OCI-LY7 (cell line): ENCODE results near the gene UBE4B. TPM values are rescaled to one million over a fixed set of nuclear protein-coding genes. Genes with fewer than 3 reads are reported as not detected.

Experiments
- BruUV-seq: library from RNA; stranded (reverse); fragments of 400-500 nt; replicated peaks from 2 replicates; lab custom pipeline; 2021; lab: Mats Ljungman, UMichigan
- CTCF ChIA-PET: fragments of 300-600 bp; sonication (Branson Sonifier 250); formaldehyde crosslinking; loops from one replicate; lab custom pipeline; 2022; ENCODE audit warnings: antibody characterized with exemption; ENCODE audit not compliant: unreplicated experiment; lab: Charles Lee
- POLR2A ChIA-PET: fragments of 300-600 bp; sonication (Branson Sonifier 250); formaldehyde crosslinking; loops from one replicate; lab custom pipeline; 2022; ENCODE audit warnings: antibody characterized with exemption; lab: Charles Lee
- DNase-seq: peaks from one replicate; pipeline ENCODE4 v3.0.0-alpha.2; 2015; ENCODE audit warnings: low spot score
- H2AFZ ChIP-seq: fragments of 200-600 bp; sonication (generic), shearing (Covaris generic); 2 replicates; pipeline ENCODE4 v1.6.1; 2014; ENCODE audit warnings: mild to moderate bottlenecking, antibody characterized with exemption, low read length, moderate library complexity
- H3K27ac ChIP-seq: fragments of 200-600 bp; sonication (generic); 2 replicates; pipeline ENCODE4 v1.5.1; 2014; ENCODE audit warnings: mixed run types, low read depth, mild to moderate bottlenecking, moderate library complexity, low read length, inconsistent platforms; ENCODE audit not compliant: poor library complexity, severe bottlenecking
- H3K36me3 ChIP-seq: fragments of 200-600 bp; sonication (generic); 2 replicates; pipeline ENCODE4 v1.6.1; 2014; ENCODE audit warnings: mild to moderate bottlenecking, antibody characterized with exemption, low read length, moderate library complexity, mixed read lengths; ENCODE audit not compliant: insufficient read depth
- H3K4me1 ChIP-seq: fragments of 200-600 bp; sonication (generic); 2 replicates; pipeline ENCODE4 v1.5.1; 2014; ENCODE audit warnings: mild to moderate bottlenecking, low read length; ENCODE audit not compliant: insufficient read depth, poor library complexity, severe bottlenecking
- H3K4me2 ChIP-seq: fragments of 200-600 bp; sonication (generic); 2 replicates; pipeline ENCODE4 v1.6.1; 2014; ENCODE audit warnings: mild to moderate bottlenecking, low read length
- H3K4me3 ChIP-seq: fragments of 200-600 bp; sonication (generic); 2 replicates; pipeline ENCODE4 v1.5.1; 2014; ENCODE audit warnings: mild to moderate bottlenecking, low read depth, low read length; ENCODE audit not compliant: poor library complexity, severe bottlenecking
- H3K79me2 ChIP-seq: fragments of 200-600 bp; sonication (generic); 2 replicates; pipeline ENCODE4 v1.6.1; 2016; ENCODE audit warnings: low read depth, mild to moderate bottlenecking, low read length, moderate library complexity, mixed read lengths; ENCODE audit not compliant: insufficient read depth
- H3K9me2 ChIP-seq: fragments of 200-600 bp; sonication (generic); 2 replicates; pipeline ENCODE4 v1.6.1; 2016; ENCODE audit warnings: mild to moderate bottlenecking, low read length, mixed read lengths; ENCODE audit not compliant: insufficient read depth
- H3K9me3 ChIP-seq: fragments of 200-600 bp; sonication (generic); 2 replicates; pipeline ENCODE4 v1.6.1; 2014; ENCODE audit warnings: mild to moderate bottlenecking, mixed run types, low read length, mixed read lengths
- H4K20me1 ChIP-seq: fragments of 200-600 bp; sonication (generic); 2 replicates; pipeline ENCODE4 v1.6.1; 2014; ENCODE audit warnings: mild to moderate bottlenecking, antibody characterized with exemption, low read length, moderate library complexity, mixed read lengths; ENCODE audit not compliant: insufficient read depth
- CTCF ChIP-seq: fragments of 200-600 bp; sonication (generic); conservative IDR thresholded peaks from 2 replicates; pipeline ENCODE4 v1.5.1; 2014; ENCODE audit warnings: mild to moderate bottlenecking, antibody characterized with exemption, low read length, moderate library complexity, mixed read lengths
- EZH2phosphoT487 ChIP-seq: fragments of 200-600 bp; sonication (generic); IDR thresholded peaks from 2 replicates; pipeline ENCODE4 v1.6.1; 2018; ENCODE audit warnings: low read depth, borderline replicate concordance, mild to moderate bottlenecking, mixed run types, antibody characterized with exemption, low read length, moderate library complexity, mixed read lengths
- intact Hi-C: fragments of 100-400 bp; cut with micrococcal nuclease; formaldehyde crosslinking; loops from one replicate; pipeline ENCODE4 v1.10.0; 2022; ENCODE audit not compliant: unreplicated experiment
- total RNA-seq, 2 experiments: library from RNA; depleted of rRNA in 1 of 2; stranded (reverse); fragments of >200 nt in 1 of 2; shearing (Covaris generic) in 1 of 2; gene quantifications; 2 replicates each; pipeline ENCODE4 v1.2.3, GENCODE V29; 2014 to 2022

Gene UBE4B
- total RNA-seq, 2 experiments from 2014 or later = 21.5 to 40.7 TPM

- Histone ChIP-seq H4K20me1 (peaks cover 10% of the 10 kb centered on the region; the same call in 1 of the 2 replicates), H3K4me2 (peak overlapping the region; percentile 91), H3K4me3 (peak overlapping the region; percentile 98), H3K36me3 (peaks cover 20% of the 10 kb centered on the region; the same call in 1 of the 2 replicates), H3K9me2 (no peaks in the 10 kb centered on the region), H2AFZ (peak overlapping the region; percentile 78), H3K4me1 (peaks cover 16% of the 10 kb centered on the region), H3K27ac (peak overlapping the region; percentile 80), H3K79me2 (peaks cover 39% of the 10 kb centered on the region), H3K9me3 (no peaks in the 10 kb centered on the region)
- peak; percentile 54 for DNase-seq
- CTCF ChIA-PET = interaction anchor here (1.0 kb wide), 1 partner anchor 83 kb away, joined by 7 read pairs; no protein-coding TSS in a partner anchor
- POLR2A ChIA-PET = no interaction called here
- no TSS peak for BruUV-seq
- no peak for TF ChIP-seq EZH2phosphoT487
- TF ChIP-seq CTCF = no peak
- intact Hi-C loops = loop anchor here (2.0 to 10.0 kb wide), 3 partner anchors 91 to 441 kb away; partner anchors contain the start of genes DFFA, LZIC, NMNAT1 and PEX14
Measured at GRCh38 chr1:10033359-10033845, 644 bp downstream of the UBE4B start.

- POLR2A ChIA-PET = no interaction called here
- Histone ChIP-seq H3K4me3 (no peak overlapping the region), H4K20me1 (no peaks in the 10 kb centered on the region), H3K79me2 (peaks cover 29% of the 10 kb centered on the region), H3K9me2 (no peaks in the 10 kb centered on the region), H3K36me3 (peaks cover 13% of the 10 kb centered on the region), H3K9me3 (no peaks in the 10 kb centered on the region), H3K4me1 (no peaks in the 10 kb centered on the region), H2AFZ (no peak overlapping the region), H3K4me2 (no peak overlapping the region), H3K27ac (no peak overlapping the region)
- CTCF ChIA-PET = no interaction called here
- DNase-seq = no peak
- BruUV-seq = no TSS peak
- intact Hi-C loops = no loop called here
- no peak for TF ChIP-seq EZH2phosphoT487
- TF ChIP-seq CTCF = no peak
Measured at GRCh38 chr1:10042746-10043145, 10.0 kb downstream of the UBE4B start.
